ENCODE results near the gene FBXL3. TPM values are rescaled to one million over a fixed set of nuclear protein-coding genes. Genes with fewer than 3 reads are reported as not detected.
A peak's percentile ranks its signal among the peaks of the same experiment; 100 is the strongest.
"Not testable (repeated sequence)": the region's sequence is repeated elsewhere in the genome, so short reads cannot be mapped to it uniquely, and the experiment has no call there.

The FBXL3 gene
- total RNA-seq, 2 donors from 2014 or later: 27.9 to 52.9 TPM

- H3K4me3 ChIP-seq: no peak overlapping the region
- peaks cover 11% of the 10 kb centered on the region for H3K36me3 ChIP-seq
- no peak overlapping the region for H3K9ac ChIP-seq (ENCODE audit: low read depth in 2 of 2, low read length in 2 of 2)
- no peak overlapping the region for H3K27ac ChIP-seq
- no peaks in the 10 kb centered on the region for H3K9me3 ChIP-seq
- no peaks in the 10 kb centered on the region for H3K4me1 ChIP-seq
- no peak for TF ChIP-seq CTCF (IDR thresholded peaks at IDR 0.05)
- no peaks in the 10 kb centered on the region for H3K27me3 ChIP-seq
- no peak for DNase-seq
- intact Hi-C loops (cut with DNase I): no loop called here
These were observed 10.6 kb downstream of the FBXL3 start for GRCh38 chr13:77016251-77016812.

- H3K9me3 ChIP-seq: no peaks in the 10 kb centered on the region
- TF ChIP-seq CTCF (IDR thresholded peaks at IDR 0.05): no peak
- no peak overlapping the region for H3K9ac ChIP-seq (ENCODE audit: low read depth in 2 of 2, low read length in 2 of 2)
- no peaks in the 10 kb centered on the region for H3K4me1 ChIP-seq
- no peak for DNase-seq
- H3K27me3 ChIP-seq: no peaks in the 10 kb centered on the region
- intact Hi-C loops (cut with DNase I): no loop called here
- H3K4me3 ChIP-seq: no peak overlapping the region
- peaks cover 11% of the 10 kb centered on the region for H3K36me3 ChIP-seq
- no peak overlapping the region for H3K27ac ChIP-seq
These were observed 11.9 kb downstream of the FBXL3 start for GRCh38 chr13:77014906-77015685.

GRCh38 chr13:77013853-77014542, 13.0 kb downstream of the FBXL3 start:
- H3K4me3 ChIP-seq: no peak overlapping the region
- H3K36me3 ChIP-seq: peaks cover 11% of the 10 kb centered on the region
- H3K27ac ChIP-seq: peak overlapping the region; percentile 5
- TF ChIP-seq CTCF (IDR thresholded peaks at IDR 0.05): no peak
- intact Hi-C loops (cut with DNase I): no loop called here
- DNase-seq: no peak
- H3K27me3 ChIP-seq: no peaks in the 10 kb centered on the region
- no peak overlapping the region for H3K9ac ChIP-seq (ENCODE audit: low read depth in 2 of 2, low read length in 2 of 2)
- no peaks in the 10 kb centered on the region for H3K9me3 ChIP-seq
- no peaks in the 10 kb centered on the region for H3K4me1 ChIP-seq

- H3K9ac ChIP-seq (ENCODE audit: low read depth in 2 of 2, low read length in 2 of 2); H3K27ac ChIP-seq; intact Hi-C loops (cut with DNase I); H3K4me1 ChIP-seq; H3K9me3 ChIP-seq; H3K36me3 ChIP-seq; DNase-seq; H3K27me3 ChIP-seq; H3K4me3 ChIP-seq: not testable (repeated sequence)
These were observed 17.2 kb downstream of the FBXL3 start for GRCh38 chr13:77009719-77010118.

GRCh38 chr13:77009011-77009410, 17.9 kb downstream of the FBXL3 start:
- peaks cover 4% of the 10 kb centered on the region for H3K36me3 ChIP-seq
- TF ChIP-seq CTCF (IDR thresholded peaks at IDR 0.05): no peak
- intact Hi-C loops (cut with DNase I): no loop called here
- H3K4me1 ChIP-seq: no peaks in the 10 kb centered on the region
- no peak overlapping the region for H3K9ac ChIP-seq (ENCODE audit: low read depth in 2 of 2, low read length in 2 of 2)
- H3K27ac ChIP-seq: no peak overlapping the region
- DNase-seq: no peak
- no peaks in the 10 kb centered on the region for H3K9me3 ChIP-seq
- H3K27me3 ChIP-seq: no peaks in the 10 kb centered on the region
- no peak overlapping the region for H3K4me3 ChIP-seq

DNA sequence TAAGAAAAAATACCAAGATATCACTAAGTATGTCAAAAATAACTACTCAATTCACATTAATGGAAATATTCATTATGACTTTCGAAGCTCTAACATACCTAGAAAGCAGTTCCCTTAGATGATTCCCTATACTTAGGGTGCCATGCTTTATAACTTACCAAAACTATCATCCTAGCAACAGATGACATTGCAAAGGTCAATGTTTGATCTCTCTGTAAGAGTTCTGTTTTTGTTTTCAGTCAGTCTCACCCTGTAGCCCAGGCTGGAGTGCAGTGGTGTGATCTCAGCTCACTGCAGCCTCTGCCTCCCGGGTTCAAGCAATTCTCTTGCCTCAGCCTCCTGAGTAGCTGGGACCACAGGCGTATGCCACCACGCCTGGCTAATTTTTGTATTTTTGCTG, 18.6 kb downstream of the FBXL3 start:
- H3K9me3 ChIP-seq; H3K27ac ChIP-seq; H3K27me3 ChIP-seq; DNase-seq; H3K4me3 ChIP-seq; H3K9ac ChIP-seq (ENCODE audit: low read depth in 2 of 2, low read length in 2 of 2); H3K36me3 ChIP-seq; H3K4me1 ChIP-seq; intact Hi-C loops (cut with DNase I): not testable (repeated sequence)

All from colonic mucosa (tissue), 4 donors.